GM19328 (cell line): ENCODE results near the gene MAP10.

Experiments
- ATAC-seq: cut with Tn5 transposase; IDR thresholded peaks from one replicate; pipeline ENCODE4 v1.9.1; 2021; ENCODE audit warnings: mild to moderate bottlenecking, moderate library complexity; ENCODE audit not compliant: unreplicated experiment

The MAP10 gene

DNA sequence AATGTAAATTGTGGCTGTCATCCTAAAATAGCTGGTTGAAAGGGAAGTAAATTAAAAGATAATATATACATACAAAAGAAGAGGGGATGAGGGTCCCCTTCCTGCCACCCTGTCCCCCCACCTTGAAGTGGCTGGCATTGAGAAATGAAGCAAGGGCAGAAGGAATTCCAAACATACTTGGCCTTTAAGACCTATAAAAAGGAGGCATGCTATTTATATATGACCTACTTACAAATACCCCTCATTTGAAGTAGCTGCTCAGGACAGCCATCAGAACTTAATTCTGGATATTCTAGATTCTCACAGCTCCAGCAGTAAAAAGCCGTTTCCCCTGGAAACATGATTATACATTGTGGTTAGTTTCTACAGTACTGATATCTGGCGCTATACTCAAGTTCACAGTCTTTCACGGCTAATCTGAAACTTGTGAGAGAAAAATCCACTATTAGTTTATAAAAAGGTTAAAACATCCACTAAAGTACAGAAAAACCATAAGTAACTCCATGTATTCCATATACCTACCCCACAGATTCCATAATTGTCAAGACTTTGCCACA is 9.6 kb upstream of the MAP10 start:
- no peak for ATAC-seq

DNA sequence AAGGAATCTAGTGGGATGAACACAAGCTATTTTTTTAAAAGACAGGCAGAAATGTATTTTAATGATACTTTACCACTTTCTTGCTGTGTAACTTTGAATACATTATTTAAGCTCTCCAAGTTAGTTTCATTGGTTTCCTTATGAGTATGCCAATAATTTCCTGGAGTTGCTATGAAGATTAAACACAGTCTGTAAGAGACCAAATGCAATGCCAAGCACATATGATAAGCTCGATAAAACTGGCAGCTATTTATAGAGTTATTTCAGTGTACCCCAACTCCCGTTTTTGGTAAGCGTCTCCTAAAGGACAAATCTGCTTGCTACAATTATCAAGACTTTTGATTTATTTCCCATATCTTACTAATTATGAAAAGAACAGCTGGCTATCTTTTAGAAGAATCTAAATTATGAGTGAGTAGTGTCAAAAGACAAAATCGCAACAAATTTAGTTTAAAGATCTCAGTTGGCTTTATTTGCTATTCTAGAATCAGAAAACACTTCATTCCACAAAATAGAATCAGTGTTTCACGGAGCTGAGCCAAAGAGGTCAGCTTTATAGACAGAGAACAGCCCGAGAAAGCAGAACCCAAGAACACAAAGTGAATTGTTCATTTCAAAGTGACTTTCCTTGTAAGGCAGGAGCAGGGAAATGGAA is 7.2 kb upstream of the MAP10 start:
- no peak for ATAC-seq

DNA sequence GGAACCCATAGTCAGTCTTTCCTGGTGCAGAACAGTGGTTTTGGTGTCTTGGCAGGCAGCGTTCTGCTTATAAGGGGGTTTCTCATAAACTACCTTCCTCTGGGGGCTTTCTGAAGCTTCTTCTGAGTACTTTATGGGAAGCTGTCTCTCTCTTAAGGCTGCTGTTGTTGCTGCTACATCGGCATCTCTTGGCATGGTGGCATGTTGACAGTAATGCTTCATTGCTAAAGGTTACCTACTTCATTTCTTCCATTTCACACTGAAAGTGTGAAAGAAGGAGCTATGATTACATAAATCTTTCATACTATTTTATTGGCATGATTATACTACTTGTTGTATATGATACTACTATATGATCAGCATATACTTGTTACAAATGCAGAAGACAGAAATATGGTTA is 6.3 kb upstream of the MAP10 start:
- no peak for ATAC-seq

DNA sequence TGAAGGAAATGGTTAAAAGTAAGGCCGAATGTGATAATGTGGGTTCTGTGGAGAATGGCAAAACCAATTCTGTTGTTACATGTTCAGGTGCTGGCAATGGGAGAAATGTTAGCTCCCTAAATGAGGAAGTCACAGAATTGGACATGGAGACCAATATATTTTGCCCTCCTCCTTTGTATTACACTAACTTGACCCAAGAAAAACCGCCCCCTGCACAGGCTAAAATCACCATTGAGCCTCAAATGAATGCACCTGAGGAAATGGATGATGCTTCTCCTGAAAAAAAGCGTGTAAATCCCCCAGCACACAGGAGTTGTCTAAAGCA is 932 bp downstream of the MAP10 start:
- no peak for ATAC-seq

DNA sequence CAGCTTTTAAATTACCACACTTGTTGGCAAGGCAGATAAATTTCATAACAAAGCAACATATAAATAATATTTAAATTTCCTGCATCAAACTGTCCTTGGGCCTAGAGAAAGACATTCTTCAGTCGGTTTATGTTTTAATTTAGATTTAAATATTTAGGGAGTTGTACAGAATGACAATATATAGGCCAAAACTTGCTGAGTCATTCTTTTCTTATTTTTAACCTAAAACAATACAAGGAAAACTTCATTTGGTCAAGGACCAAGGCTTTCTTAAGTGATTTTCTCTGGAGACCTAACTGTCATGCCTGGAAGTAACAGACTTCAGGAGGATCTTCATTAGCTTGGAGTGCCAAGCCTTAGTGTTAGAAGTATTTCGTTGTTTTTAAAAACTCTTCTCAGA is 5.6 kb downstream of the MAP10 start:
- ATAC-seq = no peak

DNA sequence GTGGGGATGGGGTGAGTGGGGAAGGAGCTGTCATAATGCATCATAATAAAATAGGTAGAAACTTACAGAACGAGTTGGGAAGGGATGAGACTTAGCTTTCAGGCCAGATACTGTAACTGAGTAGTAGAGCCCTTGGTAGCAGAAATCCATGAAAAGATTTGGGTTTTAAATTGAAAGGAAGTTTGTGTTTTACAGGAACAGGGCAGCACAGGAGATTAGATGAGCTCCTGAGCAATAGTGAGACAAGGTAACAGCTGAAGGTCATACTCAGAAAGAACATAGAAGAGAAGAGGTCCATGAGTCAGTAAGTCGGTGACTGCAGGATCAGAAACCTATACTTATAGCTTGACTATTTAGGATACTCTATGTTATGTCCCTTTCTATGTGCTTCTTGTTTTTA is 7.3 kb downstream of the MAP10 start:
- ATAC-seq = no peak

DNA sequence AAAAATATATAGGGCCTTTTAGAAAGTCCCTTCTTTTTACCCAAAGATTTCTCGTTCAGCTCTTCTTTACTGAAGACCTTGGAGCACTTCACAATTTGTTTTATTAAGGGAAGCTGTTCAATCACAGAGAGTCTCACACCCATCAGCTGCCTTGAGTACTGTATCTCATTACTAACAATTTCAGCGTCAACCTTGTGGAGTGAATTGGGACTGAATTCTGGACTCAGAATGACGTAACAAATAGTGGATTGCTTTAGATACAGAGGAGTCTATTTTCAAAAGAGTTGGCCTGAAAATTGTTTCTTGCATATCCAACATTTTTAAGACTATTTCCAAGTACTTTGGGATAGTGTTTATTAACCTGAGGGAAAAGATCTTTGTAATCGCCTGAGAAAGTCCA is 7.9 kb downstream of the MAP10 start:
- no peak for ATAC-seq

DNA sequence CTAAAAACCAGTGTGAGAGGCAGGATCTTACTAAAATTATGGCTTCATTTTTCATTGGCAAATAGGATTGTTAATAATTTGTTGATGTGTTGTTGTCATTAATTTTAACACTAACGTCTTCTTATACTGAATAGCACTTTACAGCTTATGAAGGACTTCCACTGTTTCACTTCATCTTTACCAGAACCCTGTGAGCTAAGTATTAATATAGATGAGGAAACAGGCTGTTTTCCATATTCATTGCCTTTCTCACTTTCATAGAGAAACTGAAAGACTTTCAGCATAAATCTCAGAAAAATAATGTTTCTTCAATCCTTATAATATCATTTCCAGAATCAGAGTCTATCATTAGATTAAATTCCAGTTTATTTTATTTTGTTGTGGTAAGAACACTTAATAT is 8.5 kb downstream of the MAP10 start:
- ATAC-seq = no peak

DNA sequence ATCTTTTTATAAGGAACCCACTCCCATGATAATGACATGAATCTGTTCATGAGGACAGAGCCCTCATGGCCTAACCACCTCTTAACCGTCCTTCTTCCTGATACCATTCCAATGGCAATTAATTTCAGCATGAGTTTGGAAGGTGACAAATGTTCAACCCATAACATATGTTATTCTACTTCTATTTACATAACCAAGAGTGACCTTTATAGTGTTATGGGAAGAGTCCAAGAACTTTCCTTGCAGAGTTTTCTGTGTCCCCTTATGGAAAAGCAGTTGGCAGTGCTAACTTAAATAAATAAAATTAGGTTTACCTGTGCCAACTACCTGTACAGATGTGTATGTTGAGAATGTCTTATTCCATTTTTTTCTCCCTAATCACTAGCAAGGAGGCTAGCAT is 11.1 kb downstream of the MAP10 start:
- ATAC-seq = no peak

DNA sequence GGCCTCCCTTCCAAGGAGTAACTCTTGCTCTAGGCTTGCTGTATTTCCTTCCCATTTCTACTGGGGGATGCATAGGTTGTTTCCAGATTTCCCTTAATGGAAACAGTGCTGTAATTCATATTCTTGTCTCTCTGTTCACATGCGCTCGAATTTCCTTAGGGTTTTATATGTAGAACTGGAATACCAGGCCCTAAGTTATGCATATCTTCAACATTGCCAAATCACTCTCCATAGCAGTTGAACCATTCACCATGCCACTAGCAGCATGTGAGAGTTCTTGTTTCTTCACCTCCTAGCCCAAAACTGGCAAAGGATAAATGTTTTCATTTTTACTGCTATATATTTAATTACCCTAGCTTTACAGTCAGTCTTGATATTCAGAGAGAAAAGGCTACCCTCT is 12.8 kb downstream of the MAP10 start:
- no peak for ATAC-seq

DNA sequence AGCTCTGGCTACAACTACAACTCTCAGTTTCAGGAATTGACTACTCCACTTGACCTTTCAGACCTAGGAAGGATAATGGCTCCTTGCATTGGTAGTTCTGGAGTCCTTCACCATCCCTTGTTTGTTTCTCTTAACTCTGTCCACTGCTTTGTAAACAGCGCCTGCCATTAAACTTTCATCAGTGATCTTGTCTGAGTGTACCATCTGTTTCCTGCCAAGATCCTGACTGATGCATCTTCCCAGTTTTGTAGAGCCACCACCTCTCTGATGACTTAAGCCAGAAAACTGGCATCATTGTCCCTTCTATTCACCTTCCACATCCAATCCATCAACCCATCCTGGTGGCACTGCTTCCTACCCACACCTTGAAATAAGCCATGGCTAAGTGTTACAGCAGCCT is 15.2 kb downstream of the MAP10 start:
- no peak for ATAC-seq

DNA sequence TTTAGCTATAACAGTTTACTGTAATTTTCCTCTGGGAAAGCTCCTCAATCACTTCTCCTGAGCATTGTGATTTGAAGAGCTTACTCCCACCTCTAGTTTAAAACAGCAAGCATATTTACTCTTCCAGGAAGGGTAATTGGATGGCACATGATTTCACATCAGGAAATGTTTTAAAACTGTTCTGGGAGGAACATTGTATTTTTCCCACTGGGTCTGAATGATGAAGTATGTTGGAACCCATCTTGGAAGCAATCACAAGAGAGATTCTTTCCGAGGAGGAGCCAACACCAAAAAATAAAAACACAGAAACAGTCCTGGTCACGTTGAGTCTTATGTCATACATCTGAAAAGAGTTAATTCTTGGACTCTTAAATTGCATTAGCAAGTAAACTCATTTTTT is 17.3 kb downstream of the MAP10 start:
- no peak for ATAC-seq

DNA sequence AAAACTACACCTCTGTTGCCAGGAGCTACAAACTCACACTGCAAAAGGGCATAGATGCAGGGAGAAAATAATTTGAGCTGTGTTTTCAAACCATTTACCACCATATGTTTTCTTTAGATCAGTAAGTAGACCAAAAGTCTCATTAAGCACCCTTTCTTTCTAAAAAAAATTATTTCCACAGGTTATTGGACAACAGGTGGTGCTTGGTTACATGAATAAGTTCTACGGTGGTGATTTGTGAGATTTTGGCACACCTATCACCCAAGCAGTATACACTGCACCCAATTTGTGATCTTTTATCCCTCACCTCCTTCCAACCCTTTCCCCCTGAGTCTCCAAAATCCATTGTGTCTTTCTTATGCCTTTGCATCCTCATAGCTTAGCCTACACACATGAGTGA is 21.1 kb downstream of the MAP10 start:
- no peak for ATAC-seq

DNA sequence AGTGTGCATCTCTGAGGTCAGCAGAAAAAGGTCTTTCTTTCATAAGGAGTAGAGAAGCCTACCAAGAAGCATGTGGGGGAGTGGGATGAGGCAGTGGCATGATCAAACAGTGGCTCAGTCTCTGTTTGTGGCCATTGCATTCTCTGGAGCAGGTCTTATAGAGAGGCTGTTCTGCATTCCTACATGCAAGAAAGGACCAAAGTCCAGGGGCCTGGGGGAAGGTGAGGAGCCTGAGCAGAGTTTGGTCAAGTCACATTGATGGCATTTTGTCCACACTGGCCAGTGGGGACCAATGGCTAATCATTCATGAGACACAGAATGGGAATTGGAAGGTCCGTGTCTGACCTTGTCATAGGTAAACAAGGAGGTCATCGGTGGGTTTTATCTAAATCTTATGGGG is 25.4 kb downstream of the MAP10 start:
- no peak for ATAC-seq

DNA sequence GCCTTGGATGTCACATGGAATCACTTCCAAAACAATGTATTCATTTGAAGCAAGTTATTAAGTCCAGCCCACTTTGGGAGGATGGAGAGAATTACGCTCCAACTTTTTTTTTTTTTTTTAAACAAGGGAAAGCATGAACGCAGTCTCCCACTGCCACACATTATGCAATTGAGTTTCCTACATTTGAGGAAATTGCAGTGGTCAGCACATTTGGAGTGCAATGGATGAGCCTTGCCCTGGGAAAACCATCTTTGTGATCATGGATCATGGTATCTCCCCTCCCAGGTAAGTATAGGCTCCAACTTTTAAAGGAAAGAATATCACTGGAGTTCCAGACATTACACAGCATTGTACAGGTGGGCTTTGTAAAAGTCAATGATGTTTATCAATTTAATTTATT is 26.7 kb downstream of the MAP10 start:
- ATAC-seq = no peak

DNA sequence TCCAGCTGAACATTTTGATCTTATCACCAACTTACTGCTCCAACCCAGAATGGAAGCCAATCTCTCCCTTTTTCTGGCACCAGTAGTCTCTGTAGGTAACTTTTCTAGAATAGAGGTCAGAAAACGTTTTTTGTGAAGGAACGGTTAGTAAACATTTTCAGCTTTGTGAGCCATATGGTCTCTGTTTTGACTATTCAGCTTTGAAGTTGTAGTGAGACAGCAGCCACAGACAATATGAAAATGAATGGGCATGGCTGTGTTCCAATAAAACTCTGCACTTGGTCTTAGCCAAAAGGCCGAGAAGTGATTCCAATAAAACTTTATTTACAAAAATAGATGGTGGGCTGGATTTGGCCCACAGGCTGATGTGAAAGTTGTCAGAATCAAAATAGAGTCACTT is 28.9 kb downstream of the MAP10 start:
- no peak for ATAC-seq

DNA sequence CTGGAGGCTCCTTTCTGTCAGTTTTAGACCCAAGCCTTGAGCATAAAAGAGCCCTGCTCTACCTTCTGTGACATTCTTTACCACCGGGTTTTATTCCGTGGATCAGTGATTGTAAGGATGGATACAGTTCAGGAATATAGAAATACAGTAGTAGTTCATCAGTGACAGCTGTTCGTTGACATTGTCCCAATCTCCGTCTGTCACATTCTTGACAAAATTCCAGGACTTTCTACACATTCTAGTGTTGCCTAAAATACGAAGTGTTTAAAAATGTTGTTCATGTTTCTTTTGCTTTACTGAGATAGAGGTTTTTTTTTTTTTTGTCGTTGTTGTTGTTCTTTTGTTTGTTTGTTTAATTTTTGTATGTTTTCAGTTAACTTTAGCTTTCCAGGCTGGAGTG is 29.9 kb downstream of the MAP10 start:
- ATAC-seq = no peak

DNA sequence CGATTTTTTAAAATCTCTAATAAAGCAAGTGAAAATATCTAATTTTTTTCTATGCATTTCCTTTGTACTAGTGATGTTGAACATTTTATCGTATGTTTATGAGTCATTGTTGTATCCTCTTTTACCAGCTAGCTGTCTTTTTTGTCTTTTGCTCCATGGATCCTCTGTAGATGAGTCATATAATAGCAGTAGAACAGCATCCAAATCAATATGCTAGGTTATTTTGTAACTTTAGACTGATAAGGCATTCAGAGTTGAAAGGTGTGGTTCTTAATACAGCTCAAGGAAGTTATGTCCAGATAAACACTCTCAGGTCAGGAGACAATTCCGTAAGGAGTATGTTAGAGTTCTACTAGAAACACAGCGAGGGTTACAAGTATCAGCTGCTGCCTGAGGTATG is 31.9 kb downstream of the MAP10 start:
- no peak for ATAC-seq

DNA sequence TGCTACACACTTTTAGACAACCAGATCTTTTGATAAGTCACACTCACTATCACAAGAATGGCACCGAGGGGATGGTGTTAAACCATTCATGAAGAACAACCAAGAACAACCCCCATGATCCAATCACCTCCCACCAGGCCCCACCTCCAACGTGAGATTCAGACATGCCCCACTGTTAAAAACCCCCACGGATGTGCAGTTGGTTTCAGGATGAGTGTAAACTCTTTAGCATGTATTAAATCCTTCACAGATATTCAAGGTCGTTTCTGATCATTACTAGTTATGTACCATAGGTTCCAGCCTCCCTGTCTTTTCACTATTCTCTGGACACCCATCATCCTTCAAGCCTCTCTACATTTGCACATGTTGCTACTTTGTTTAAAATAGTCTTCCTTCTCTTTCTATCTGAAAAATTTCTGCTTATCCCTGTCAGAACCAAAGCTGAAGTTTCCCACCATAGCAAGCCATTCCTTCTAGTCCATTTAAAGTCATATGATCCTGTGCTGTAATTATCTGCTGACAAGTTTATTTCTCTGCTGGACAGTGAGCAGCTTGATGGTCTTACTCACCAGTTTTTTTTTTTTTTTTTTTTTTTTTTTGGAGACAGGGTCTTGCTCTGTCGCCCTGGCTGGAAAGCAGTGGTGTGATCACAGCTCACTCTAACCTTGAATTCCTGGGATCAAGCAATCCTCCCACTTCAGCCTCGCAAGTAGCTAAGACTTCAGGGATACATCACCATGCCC is 36.8 kb downstream of the MAP10 start:
- no peak for ATAC-seq

DNA sequence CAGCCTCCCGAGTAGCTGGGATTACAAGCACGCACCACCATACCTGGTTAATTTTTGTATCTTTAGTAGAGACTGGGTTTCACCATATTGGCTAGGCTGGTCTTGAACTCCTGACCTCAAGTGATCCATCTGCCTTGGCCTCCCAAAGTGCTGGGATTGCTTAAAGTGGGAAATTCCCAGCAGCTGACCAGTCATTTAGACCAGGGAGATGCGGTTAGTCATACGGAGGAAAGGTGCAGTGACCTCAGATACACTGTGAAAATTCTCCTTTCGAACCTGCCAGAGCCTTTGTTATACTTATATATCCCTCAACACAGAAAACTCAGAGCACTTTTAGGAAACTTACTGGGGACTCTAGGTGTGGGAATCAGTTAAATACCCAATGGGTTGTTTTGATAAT is 39.6 kb downstream of the MAP10 start:
- no peak for ATAC-seq

DNA sequence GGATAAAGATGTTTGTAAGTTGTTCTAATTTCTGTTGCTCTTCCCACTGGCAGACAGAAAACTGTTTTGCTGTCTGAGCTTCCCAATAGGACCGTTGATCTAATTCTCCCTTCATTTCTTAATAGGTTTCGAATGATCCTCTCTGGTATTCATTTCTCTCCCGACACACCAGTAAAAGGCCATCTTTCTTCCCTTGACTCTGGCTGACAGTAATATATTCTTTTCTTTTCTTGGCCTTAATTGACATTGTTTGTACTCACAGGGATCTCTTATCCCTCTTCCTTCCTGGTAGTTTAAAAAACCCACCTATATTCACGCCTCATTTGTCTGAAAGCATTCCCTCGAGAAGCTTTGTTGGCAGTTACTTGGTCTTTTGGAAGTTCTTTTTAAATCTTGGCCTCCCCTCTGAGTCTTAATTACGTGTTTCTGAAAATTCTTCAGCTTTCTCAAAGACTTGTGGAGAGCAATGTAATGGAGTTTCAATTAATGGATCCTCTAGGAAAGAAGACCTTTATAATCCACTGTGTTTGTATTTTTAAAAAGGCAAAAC is 40.3 kb downstream of the MAP10 start:
- no peak for ATAC-seq

DNA sequence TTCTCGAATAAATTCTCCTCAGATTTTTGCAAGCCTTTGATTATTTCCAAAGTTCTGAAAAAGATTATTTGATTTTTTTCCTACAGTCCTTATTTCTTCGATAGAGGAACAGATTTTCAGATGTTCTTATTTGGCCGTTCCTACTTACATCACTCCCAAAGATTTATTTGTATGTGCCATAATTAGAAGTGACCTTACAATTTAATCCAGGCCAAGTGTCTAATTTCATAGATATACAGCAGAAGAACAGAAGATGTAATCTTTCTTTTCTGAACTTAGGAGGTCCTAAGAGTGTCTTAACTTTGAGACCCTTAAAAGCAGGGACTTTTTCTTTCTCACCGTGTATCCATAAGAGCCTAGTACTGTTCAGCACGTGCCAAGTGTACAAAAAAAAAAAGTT is 46.3 kb downstream of the MAP10 start:
- ATAC-seq = no peak
